Upper lobe of left lung (tissue), 4 donors: ENCODE measurements around the gene C11orf91.
A peak's percentile ranks its signal among the peaks of the same experiment; 100 is the strongest.

Experiments
- CTCF ChIP-seq, 6 experiments: fragments of 450-650 bp in 4 of 6; fragments of 200-600 bp in 2 of 6; sonication (generic) in 2 of 6; IDR thresholded peaks; one replicate each; pipeline ENCODE4 v1.5.1; 2016 to 2019; ENCODE audit warnings: antibody characterized with exemption in 6 of 6
- EP300 ChIP-seq, 4 donors: sonication (generic); formaldehyde crosslinking; IDR thresholded peaks; one replicate each; pipeline ENCODE4 v1.5.1; 2017; ENCODE audit warnings: antibody characterized with exemption in 4 of 4, control low read depth in 2 of 4
- POLR2A ChIP-seq, 4 donors: fragments of 450-650 bp; IDR thresholded peaks; one replicate each; pipeline ENCODE4 v1.5.1; 2016 to 2017; ENCODE audit warnings: antibody characterized with exemption in 4 of 4, mild to moderate bottlenecking in 2 of 4
- POLR2AphosphoS5 ChIP-seq, 2 donors: sonication (generic); formaldehyde crosslinking; IDR thresholded peaks; one replicate each; pipeline ENCODE4 v1.5.1; 2017; ENCODE audit warnings: antibody characterized with exemption in 2 of 2

- TF ChIP-seq EP300 (IDR thresholded peaks at IDR 0.05) (peak in 1 of 4 donors; percentile 65), CTCF (IDR thresholded peaks at IDR 0.05) (no peak), POLR2AphosphoS5 (IDR thresholded peaks at IDR 0.05) (peak in 1 of 2 donors; percentile 54), POLR2A (IDR thresholded peaks at IDR 0.05) (peak in 1 of 4 donors; percentile 33)
These were observed 24.0 kb upstream of the C11orf91 start for GRCh38 chr11:33724644-33725035.
